ENCODE data around the gene LRMDA. TPM values are rescaled to one million over a fixed set of nuclear protein-coding genes. Genes with fewer than 3 reads are reported as not detected.

The LRMDA gene
- total RNA-seq, 1 experiment from 2014 or later: 4.8 TPM

- intact Hi-C loops (cut with micrococcal nuclease): no loop called here
- TF ChIP-seq ZBTB33 (IDR thresholded peaks at IDR 0.05; ENCODE audit: extremely low read depth, insufficient replicate concordance, low read length): no peak
- no peak for TF ChIP-seq JUND (IDR thresholded peaks at IDR 0.05)
- TF ChIP-seq ZFX (IDR thresholded peaks at IDR 0.05): no peak
- no peak for TF ChIP-seq CBX3 (IDR thresholded peaks at IDR 0.05; ENCODE audit: low read depth)
- no peak for TF ChIP-seq SIN3A (IDR thresholded peaks at IDR 0.05; ENCODE audit: low read depth)
- TF ChIP-seq POLR2AphosphoS5 (IDR thresholded peaks at IDR 0.05; ENCODE audit: low read depth, low read length): no peak
- no peak for TF ChIP-seq EGR1 (IDR thresholded peaks at IDR 0.05; ENCODE audit: low read depth)
- no peak for TF ChIP-seq TCF7L2 (IDR thresholded peaks at IDR 0.05; ENCODE audit: borderline replicate concordance, extremely low read depth, insufficient read depth, insufficient read length)
- TF ChIP-seq SP1 (IDR thresholded peaks at IDR 0.05; ENCODE audit: low read depth): no peak
- no peak for TF ChIP-seq YY1 (IDR thresholded peaks at IDR 0.05; ENCODE audit: extremely low read depth, insufficient replicate concordance, low read depth, low read length)
- no peak for TF ChIP-seq EZH2phosphoT487 (IDR thresholded peaks at IDR 0.05; ENCODE audit: borderline replicate concordance)
- TF ChIP-seq EZH2 (IDR thresholded peaks at IDR 0.05): no peak
- TF ChIP-seq REST (IDR thresholded peaks at IDR 0.05; ENCODE audit: low read depth): no peak
- no peak for TF ChIP-seq ELF1 (IDR thresholded peaks at IDR 0.05; ENCODE audit: borderline replicate concordance, low read depth)
- Histone ChIP-seq H3K27ac (ENCODE audit: low read depth, low read length) (no peak overlapping the region), H3K4me3 (replicated peaks in 1 of 2; ENCODE audit: low read depth in 1 of 2, low read length in 2 of 2) (no peak overlapping the region), H3K36me3 (ENCODE audit: control insufficient read depth in 1 of 2, insufficient read depth in 2 of 2, low read length in 2 of 2) (no peaks in the 10 kb centered on the region), H3K9ac (ENCODE audit: low read length) (no peak overlapping the region), H2AFZ (ENCODE audit: low read depth, low read length, poor library complexity, severe bottlenecking) (no peak overlapping the region), H3K27me3 (ENCODE audit: insufficient read depth, low read length) (no peaks in the 10 kb centered on the region), H3K79me2 (ENCODE audit: insufficient read depth, low read length) (no peaks in the 10 kb centered on the region), H3K4me2 (ENCODE audit: low read length) (no peak overlapping the region), H3K9me2 (ENCODE audit: insufficient read depth) (no peaks in the 10 kb centered on the region), H3K9me3 (ENCODE audit: control insufficient read depth in 1 of 2, insufficient read depth in 1 of 2, low read depth in 1 of 2, low read length in 2 of 2) (no peaks in the 10 kb centered on the region), H3K4me1 (ENCODE audit: control insufficient read depth in 1 of 2, insufficient read depth in 2 of 2, low read length in 2 of 2) (no peaks in the 10 kb centered on the region), H4K20me1 (ENCODE audit: insufficient read depth) (no peaks in the 10 kb centered on the region)
- no peak for ATAC-seq
- no TSS peak for BruUV-seq (replicated peaks)
- ChIA-PET RAD21 (ENCODE audit: low non-redundant PET in 1 of 2, low total read pairs in 2 of 2, uncharacterized antibody in 2 of 2, unreplicated experiment in 2 of 2) (no interaction called here), CTCF (no interaction called here), POLR2A (no interaction called here)
- no peak for DNase-seq (ENCODE audit: low read depth, low spot score)
Measured at GRCh38 chr10:75596930-75597620, 165.7 kb downstream of the LRMDA start.

Measured in HCT116 (cell line).